CD4-positive, alpha-beta T cell treated with Interleukin-17A for 1 hour (primary cell): ENCODE data around the gene AKT3.
"Not testable (repeated sequence)": the region's sequence is repeated elsewhere in the genome, so short reads cannot be mapped to it uniquely, and the experiment has no call there.

ENCODE experiments used
- DNase-seq: peaks from one replicate; pipeline ENCODE4 v3.0.0-alpha.2; 2020

AKT3 gene

GRCh38 chr1:243850202-243850451, at the start of gene AKT3:
Gene AKT3 (minus strand): TSS chr1:243850243. CDS start chr1:243843170, 7,073 bp downstream.
- DNase-seq, result no peak

DNA sequence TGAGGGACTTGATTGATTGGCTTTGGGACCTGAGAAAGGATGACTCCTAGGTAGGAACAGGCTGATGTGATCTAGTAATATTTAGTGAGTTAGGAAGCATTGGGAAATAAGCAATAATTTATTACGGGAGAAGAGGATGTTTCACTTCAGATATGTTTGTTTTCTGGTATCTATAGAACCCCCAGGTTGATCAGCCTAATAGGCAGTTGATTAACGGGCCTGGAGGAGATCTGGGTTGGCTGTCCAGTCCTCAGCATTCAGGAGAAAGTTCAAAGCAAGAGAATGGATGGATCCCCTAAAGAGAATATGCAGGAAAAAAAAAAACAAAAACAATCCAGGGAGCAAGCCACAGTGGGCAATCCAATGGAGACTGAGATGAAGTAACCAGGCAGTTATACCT, 48.2 kb upstream of the AKT3 start:
- no peak for DNase-seq

- no peak for DNase-seq
These were observed 46.3 kb upstream of the AKT3 start for GRCh38 chr1:243896313-243896712.

DNA sequence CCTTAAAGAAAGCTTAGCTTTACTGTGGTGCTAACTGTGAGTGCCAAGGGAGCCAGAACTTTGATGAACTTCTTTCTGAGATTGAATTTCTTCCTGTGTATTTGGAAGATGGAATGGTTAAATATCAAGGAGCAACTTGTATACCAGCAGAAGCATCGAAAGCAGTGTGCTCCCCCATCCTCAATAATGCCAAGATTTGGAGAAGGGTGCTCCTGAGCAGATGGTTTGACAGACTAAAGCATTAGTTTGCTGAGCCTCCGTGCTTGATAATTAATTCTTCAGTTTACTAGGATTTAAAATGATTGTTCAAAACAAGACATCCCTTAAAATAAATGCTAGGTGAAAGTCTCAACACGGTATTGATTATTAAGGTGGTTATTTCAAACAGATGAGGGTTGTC, 42.4 kb upstream of the AKT3 start:
- no peak for DNase-seq

DNA sequence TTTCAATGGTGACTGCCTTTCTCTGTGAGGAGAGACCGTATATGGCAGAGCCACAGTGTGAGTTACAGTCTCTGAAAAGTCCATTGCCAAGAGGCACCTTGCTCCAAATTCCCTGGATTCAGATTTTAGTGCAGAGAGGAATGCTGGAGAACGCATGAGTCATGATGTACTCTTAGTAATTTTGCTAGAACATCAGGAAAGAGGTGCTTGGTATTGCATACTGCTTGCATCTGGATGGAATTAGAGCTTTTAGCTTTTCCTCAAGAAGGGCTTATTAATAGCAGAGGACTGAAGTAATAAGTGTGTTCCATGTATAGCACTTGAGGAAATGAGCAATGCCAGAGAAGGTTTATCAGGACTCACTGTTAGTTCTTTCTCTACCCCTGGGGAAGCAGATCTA, 40.5 kb upstream of the AKT3 start:
- no peak for DNase-seq

DNA sequence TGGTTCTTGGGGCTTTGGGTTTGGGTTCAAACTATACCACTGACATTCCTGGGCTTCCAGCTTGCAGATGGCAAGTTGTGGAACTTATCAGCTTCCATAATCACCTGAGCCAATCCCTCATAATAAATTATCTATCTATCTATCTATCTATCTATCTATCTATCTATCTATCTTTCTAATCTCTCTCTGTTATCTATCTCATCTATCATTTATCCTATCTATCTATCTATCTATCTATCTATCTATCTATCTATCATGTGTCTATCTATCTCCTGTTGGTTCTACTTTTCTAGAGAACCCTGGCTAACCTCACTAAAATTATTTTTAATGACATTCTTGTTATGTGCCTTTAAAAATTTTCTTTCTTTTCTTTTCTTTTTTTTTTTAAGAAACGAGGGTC, 35.8 kb upstream of the AKT3 start:
- no peak for DNase-seq

DNA sequence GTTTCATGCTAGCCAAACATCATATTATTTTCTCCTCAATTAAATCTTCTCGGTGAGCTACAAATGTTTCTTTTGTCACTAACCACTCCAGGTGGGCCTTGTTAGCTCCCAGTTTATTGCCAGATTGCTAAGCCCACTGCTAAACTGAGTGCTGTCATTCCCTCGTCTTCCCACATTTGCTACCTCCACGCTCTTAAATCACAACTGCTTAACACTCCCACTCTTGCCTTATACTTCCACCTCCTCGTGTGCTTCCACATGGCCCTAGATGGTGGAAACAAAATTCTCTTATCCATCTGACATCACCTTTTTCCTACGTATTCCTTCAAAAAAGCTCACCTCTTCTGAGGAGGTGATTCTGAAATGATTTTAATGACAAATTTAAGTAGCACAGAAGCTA, 34.6 kb upstream of the AKT3 start:
- no peak for DNase-seq

DNA sequence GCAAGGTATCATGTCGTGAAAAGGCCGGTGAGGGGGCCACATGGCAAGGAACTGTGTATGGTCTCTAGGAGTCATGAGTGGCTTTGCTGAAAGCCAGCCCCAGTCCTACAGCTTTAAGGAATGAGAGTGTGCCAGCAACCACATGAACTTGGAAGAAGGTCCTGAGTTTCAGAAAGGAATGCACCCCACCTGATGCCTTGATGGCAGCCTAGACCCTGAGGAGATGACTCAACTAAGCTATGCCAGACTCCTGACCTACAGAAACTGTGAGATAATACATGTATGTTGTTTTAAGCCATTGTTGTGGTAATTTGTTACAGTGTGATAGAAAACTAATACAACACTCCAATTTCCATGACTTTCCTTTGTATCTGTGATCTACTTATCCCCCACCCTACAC, 33.5 kb upstream of the AKT3 start:
- DNase-seq, result no peak

GRCh38 chr1:243882276-243882675, 32.2 kb upstream of the AKT3 start:
- DNase-seq, result no peak

- not testable (repeated sequence) for DNase-seq
These were observed 27.0 kb upstream of the AKT3 start for GRCh38 chr1:243877058-243877457.

DNA sequence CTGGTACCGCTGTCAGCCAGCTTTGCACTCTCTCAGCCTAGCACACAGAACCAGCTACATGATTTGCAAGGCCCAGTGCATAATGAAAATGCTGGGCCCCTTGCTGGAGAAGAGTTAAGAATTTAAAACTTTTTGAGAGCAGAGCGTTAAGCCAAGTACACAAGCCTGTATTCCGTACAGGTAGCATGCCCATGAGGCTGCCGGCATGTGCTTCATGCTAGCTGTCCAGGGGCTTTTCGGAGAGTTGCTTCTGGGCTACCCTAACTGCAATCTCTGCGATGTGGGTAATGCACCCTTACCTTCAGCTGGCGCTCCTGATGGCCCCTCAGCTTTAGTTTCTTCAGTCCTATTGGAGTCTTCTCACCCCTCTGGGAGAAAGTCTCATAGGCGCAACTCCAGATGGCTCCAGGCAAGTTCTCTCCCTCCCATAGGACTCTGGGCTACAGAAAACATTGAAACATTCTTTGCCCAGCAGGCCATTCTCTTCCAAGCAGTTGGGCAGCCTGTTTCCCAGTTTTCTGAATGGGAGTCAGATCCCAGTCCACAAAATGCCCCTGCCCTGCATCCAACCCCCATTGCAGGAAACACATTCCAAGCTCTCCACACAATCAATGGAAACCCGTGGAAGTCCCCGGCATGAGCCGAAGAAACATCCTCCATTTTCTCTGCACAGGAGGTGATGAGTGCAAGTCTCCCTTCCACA, 5.7 kb upstream of the AKT3 start:
- no peak for DNase-seq

DNA sequence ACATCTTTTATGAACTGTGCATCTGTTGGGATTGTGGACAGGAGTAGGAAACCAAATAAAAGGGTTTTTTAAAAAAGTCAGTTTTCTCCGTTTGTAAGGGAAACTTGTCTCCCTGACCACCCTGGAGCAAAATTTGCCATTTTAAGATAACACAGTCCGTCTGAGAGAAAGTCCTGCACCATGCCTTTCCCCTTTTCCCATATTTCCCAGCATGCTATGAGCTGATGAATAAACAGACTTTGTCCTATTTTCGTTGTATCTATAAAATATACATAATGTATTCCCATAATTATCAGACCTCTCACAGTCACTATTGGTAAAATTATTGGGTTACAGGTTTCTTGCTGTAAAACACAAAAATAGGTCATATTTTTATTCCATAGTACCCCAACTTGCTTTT, 1.7 kb upstream of the AKT3 start:
- DNase-seq, result no peak

- DNase-seq, result no peak
These were observed 1.3 kb upstream of the AKT3 start for GRCh38 chr1:243851257-243851756.

GRCh38 chr1:243850452-243851256, 611 bp upstream of the AKT3 start:
- peak; percentile 92 for DNase-seq

GRCh38 chr1:243849421-243850201, 432 bp downstream of the AKT3 start:
- DNase-seq, result peak; percentile 86

DNA sequence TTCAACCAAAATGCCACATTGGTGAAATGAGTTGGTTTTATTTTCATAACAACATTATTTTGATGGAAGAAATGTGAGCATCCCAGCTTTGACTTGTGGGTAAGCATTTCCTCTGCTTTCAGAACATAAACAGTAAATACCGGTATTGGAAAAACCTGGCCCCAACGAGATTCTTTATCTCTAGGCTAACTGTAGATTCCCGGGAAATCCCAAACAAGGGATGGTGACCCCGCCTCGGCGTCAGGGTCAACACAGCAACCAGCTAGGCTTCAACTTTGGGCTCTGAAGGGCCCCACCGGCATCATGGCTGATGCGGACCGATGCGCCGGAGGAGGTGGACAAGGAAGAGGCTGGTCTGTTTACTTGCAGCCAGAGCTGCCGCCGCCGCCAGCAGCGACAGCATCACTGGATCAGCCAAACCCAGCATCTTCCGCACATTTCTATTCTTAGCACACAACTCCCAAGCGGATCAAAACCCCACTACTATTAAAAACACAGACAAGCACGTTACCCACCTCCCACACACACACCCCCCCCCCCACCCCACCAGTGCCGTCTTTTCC, 1.1 kb downstream of the AKT3 start:
- DNase-seq, result no peak

DNA sequence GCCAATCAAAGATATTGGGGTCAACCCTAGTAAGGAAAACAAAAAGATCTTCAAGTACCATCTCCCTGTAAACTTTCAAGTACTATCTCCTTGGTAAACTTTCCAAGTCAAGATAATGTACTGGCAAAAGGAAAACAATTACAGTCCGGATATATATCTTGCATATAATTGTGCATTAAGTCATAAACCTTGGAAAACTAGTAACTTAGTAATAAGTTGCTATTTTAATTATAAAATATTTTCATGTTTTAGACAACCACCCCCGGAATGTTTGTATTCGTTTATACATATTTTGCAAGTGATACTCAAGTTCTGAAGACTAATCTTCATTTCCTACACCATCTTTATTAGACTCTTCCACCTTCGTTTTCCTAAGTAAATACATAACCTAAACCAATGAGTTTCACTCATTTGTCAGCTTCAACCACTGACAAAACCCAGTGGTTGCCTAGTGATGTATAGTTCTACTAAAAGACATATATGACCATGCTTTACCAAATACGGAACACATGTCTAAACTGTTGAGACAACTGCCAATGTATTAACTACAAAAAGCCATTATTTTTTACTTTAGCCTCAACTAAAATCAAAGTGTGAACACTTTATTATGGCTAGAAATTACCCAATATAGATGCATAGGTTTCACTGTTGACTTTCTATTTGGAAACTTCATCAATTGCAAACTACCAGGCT, 1.7 kb downstream of the AKT3 start:
- peak; percentile 40 for DNase-seq

DNA sequence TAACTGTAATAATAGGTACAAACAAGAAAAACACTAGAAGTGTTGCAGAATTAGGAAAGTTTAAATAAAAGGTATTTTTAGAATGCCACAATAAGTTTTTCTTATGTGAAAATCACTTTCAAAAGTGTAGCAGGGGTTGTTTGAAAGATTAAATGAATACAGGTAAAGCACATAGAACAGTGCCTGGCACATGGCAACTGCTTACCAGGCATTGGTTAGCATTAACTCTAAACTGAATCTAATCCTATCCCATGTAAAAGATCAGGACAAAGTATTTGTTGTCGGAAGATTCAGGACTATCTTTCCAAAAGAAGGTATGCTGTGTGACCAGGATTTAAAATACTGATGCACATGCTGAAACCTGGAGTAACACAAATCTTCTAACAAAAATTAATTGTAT, 3.3 kb downstream of the AKT3 start:
- no peak for DNase-seq

- no peak for DNase-seq
These were observed 4.2 kb downstream of the AKT3 start for GRCh38 chr1:243845888-243846287.

DNA sequence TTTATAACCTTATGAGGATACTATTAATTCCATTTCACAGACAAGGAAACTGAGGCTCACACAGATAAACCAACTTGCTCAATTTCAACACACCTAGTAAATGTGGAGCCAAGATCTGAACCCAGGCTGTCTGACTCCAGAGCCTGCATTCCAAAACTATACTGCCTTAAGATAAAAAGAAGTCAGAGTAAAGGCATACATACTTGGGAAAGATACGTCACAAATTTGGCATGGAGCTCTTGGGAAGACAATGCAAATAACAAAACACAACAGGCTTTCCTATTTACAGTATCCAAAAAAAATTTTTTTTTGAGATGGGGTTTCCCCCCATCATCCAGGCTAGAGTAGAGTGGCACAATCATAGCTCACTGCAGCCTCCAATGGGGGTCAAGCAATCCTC, 5.9 kb downstream of the AKT3 start:
- DNase-seq, result no peak

- DNase-seq, result peak; percentile 42
These were observed 7.0 kb downstream of the AKT3 start for GRCh38 chr1:243842978-243843511.

DNA sequence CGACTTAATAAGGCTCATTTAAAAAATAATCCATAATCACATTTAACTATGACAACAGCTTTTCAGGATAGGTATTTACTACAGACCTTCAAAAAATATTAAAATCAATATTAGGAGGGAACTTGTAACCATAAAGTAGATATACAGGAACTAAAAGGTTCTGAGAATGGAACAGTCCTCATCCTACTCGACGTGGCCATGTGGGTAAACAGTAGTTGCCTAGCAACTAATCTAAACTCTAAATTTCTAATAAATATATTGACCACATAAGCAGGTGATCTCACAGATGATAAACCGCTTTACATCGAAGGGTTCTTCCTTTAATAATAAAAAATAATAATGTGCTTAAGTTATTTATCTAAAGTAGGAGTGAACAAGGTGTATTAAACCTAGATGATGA, 7.9 kb downstream of the AKT3 start:
- DNase-seq, result peak; percentile 52

- DNase-seq, result no peak
These were observed 8.5 kb downstream of the AKT3 start for GRCh38 chr1:243841507-243841906.
